Fibroblast of lung (primary cell): ENCODE data around the gene NUMBL. TPM values are rescaled to one million over a fixed set of nuclear protein-coding genes. Genes with fewer than 3 reads are reported as not detected.

Experiments used
- DNase-seq, 2 donors: peaks; one replicate each; pipeline versions ENCODE4 v3.0.0 to v3.0.0-alpha.2; 2010; ENCODE audit warnings: low read depth in 2 of 2
- H2AFZ ChIP-seq: 2 replicates; pipeline ENCODE4 v1.5.1; 2012; ENCODE audit warnings: low read length, control low read depth, inconsistent platforms
- H3K27ac ChIP-seq: 2 replicates; pipeline ENCODE4 v1.5.1; 2011; ENCODE audit warnings: low read length, control low read depth; ENCODE audit not compliant: insufficient read depth
- H3K27me3 ChIP-seq: 2 replicates; pipeline ENCODE4 v1.5.1; 2011; ENCODE audit warnings: mild to moderate bottlenecking, low read length; ENCODE audit not compliant: control insufficient read depth, insufficient read depth
- H3K36me3 ChIP-seq: 2 replicates; pipeline ENCODE4 v1.5.1; 2011; ENCODE audit warnings: low read length; ENCODE audit not compliant: control insufficient read depth, insufficient read depth
- H3K4me1 ChIP-seq: 2 replicates; pipeline ENCODE4 v1.5.1; 2011; ENCODE audit warnings: low read length; ENCODE audit not compliant: control insufficient read depth, insufficient read depth; ENCODE audit errors: extremely low read depth
- H3K4me2 ChIP-seq: 2 replicates; pipeline ENCODE4 v1.5.1; 2011; ENCODE audit warnings: low read length, control low read depth; ENCODE audit not compliant: insufficient read depth; ENCODE audit errors: extremely low read depth
- H3K4me3 ChIP-seq, 4 experiments: fragments of 200-600 bp in 1 of 4; sonication (generic) in 1 of 4; replicated peaks in 1 of 4; 2 replicates each; pipeline ENCODE4 v1.5.1; 2011 to 2016; ENCODE audit warnings: low read length in 4 of 4, low read depth in 3 of 4, mild to moderate bottlenecking in 3 of 4, control low read depth in 2 of 4, inconsistent platforms in 1 of 4, mixed read lengths in 1 of 4; ENCODE audit not compliant: insufficient read depth in 1 of 4; ENCODE audit errors: control extremely low read depth in 1 of 4
- H3K79me2 ChIP-seq: 2 replicates; pipeline ENCODE4 v1.5.1; 2012; ENCODE audit warnings: mild to moderate bottlenecking, low read length, inconsistent platforms; ENCODE audit not compliant: control insufficient read depth, insufficient read depth
- H3K9ac ChIP-seq: 2 replicates; pipeline ENCODE4 v1.5.1; 2011; ENCODE audit warnings: mild to moderate bottlenecking, low read length, control low read depth; ENCODE audit not compliant: insufficient read depth
- H3K9me3 ChIP-seq: 2 replicates; pipeline ENCODE4 v1.5.1; 2012; ENCODE audit warnings: low read depth, low read length; ENCODE audit not compliant: control insufficient read depth, insufficient read depth
- H4K20me1 ChIP-seq: 2 replicates; pipeline ENCODE4 v1.5.1; 2011; ENCODE audit warnings: low read length; ENCODE audit not compliant: control insufficient read depth, insufficient read depth; ENCODE audit errors: extremely low read depth
- EZH2 ChIP-seq: IDR thresholded peaks from 2 replicates; pipeline ENCODE4 v1.5.1; 2012; ENCODE audit warnings: low read length, control low read depth, mild to moderate bottlenecking; ENCODE audit errors: missing control alignments
- polyA plus RNA-seq, 2 donors: library from polyadenylated mRNA; depleted of rRNA in 1 of 2; stranded (reverse) in 1 of 2; unstranded in 1 of 2; fragments of >200 nt; gene quantifications; 2 replicates each; pipeline ENCODE4 v1.2.1, GENCODE V29; 2011 to 2012; ENCODE audit warnings: missing spikeins in 1 of 2
- total RNA-seq: library from RNA; depleted of rRNA; stranded (reverse); fragments of >200 nt; gene quantifications from 2 replicates; pipeline ENCODE4 v1.2.1, GENCODE V29; 2014
- TF ChIP-seq, protein P1 (sequence below), 2 donors: IDR thresholded peaks in 1 of 2; conservative IDR thresholded peaks in 1 of 2; 1 replicate in 1 of 2; 2 replicates in 1 of 2; pipeline ENCODE4 v1.5.1; 2011 to 2012; ENCODE audit warnings: low read length in 2 of 2, control low read depth in 1 of 2, inconsistent platforms in 1 of 2, low read depth in 1 of 2, mild to moderate bottlenecking in 1 of 2

The NUMBL gene
- total and polyA plus RNA-seq, 2 donors (not counting 1 experiment from before 2014, with no cell fraction given) = 28.2 to 33.4 TPM

DNA sequence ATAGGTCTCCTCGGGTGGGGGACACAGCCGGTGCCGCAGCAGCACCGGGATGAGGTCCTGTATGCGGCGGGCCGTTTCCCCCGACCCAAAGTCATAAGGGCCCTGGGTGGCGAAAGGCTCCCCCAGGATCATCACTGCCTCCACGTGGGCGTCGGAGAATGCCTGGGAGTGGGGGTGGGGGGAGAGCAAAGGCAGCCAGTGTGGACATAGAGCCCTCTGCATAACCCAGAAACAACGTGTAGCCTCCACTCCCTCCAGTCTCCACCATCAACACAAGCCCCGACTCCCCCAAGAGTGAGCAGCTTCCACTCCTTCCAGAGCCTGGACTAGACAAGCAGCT lies 1.7 kb upstream of the NUMBL start:
- H3K27ac ChIP-seq = no peak overlapping the region
- H3K9ac ChIP-seq = no peak overlapping the region
- H3K9me3 ChIP-seq = no peaks in the 10 kb centered on the region
- H3K36me3 ChIP-seq = peaks cover 12% of the 10 kb centered on the region
- DNase-seq = no peak
- peaks cover 24% of the 10 kb centered on the region for H3K4me1 ChIP-seq
- H3K27me3 ChIP-seq = no peaks in the 10 kb centered on the region
- H4K20me1 ChIP-seq = peaks cover 4% of the 10 kb centered on the region
- H3K4me2 ChIP-seq = no peak overlapping the region
- H3K4me3 ChIP-seq = no peak overlapping the region
- no peak overlapping the region for H2AFZ ChIP-seq
- TF ChIP-seq EZH2 = no peak
- TF ChIP-seq, protein P1, sequence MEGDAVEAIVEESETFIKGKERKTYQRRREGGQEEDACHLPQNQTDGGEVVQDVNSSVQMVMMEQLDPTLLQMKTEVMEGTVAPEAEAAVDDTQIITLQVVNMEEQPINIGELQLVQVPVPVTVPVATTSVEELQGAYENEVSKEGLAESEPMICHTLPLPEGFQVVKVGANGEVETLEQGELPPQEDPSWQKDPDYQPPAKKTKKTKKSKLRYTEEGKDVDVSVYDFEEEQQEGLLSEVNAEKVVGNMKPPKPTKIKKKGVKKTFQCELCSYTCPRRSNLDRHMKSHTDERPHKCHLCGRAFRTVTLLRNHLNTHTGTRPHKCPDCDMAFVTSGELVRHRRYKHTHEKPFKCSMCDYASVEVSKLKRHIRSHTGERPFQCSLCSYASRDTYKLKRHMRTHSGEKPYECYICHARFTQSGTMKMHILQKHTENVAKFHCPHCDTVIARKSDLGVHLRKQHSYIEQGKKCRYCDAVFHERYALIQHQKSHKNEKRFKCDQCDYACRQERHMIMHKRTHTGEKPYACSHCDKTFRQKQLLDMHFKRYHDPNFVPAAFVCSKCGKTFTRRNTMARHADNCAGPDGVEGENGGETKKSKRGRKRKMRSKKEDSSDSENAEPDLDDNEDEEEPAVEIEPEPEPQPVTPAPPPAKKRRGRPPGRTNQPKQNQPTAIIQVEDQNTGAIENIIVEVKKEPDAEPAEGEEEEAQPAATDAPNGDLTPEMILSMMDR (conservative IDR thresholded peaks at IDR 0.05 in 1 of 2, IDR thresholded peaks at IDR 0.05 in 1 of 2; ENCODE audit: low read depth in 1 of 2, low read length in 2 of 2) = no peak
- peaks cover 29% of the 10 kb centered on the region for H3K79me2 ChIP-seq

DNA sequence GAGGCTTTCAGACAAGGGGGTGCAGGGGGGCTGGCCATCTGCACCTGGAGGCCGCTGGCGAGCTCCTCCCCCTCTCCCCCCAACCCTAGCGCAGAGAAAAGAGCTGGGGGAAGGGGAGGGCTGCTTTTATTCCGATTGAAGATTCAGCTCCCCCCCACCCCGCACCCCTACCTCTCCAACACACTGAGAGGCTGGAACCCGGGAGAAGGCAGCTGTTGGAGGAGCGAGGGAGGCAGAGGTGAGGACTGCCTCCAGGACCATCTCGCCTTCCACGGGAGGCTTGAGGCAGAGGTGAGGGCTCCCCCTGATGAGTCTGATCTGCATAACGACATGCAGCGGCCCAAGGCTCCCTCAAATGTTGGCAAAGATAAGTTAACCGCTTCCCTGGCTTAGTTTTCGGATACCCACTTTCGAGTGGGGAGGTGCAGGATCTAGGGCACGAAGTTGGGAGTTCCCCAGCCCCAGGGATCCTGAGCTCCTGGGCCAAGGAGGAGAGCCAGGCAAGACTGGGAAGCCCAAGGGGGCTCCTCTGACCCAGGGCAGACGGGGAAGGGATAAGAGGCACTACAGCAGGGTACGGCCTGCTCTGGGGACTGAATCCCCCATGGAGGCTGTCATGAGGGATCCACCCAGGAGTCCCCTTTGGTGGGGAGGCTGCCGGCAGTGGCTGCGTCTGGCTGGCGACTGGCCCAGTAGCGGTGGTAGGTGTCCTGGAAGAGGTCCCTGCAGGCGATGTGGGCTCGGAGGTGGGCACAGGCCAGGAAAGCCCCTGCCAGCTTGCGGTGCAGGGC lies 1.2 kb upstream of the NUMBL start:
- TF ChIP-seq EZH2 = no peak
- TF ChIP-seq, protein P1 (conservative IDR thresholded peaks at IDR 0.05 in 1 of 2, IDR thresholded peaks at IDR 0.05 in 1 of 2; ENCODE audit: low read depth in 1 of 2, low read length in 2 of 2) = no peak
- peak; percentile 5 to 15 for DNase-seq
- Histone ChIP-seq H3K4me2 (peak overlapping the region; percentile 88), H3K36me3 (peaks cover 14% of the 10 kb centered on the region), H3K9me3 (no peaks in the 10 kb centered on the region), H4K20me1 (peaks cover 4% of the 10 kb centered on the region), H3K4me1 (peaks cover 24% of the 10 kb centered on the region), H3K79me2 (peaks cover 34% of the 10 kb centered on the region), H3K27me3 (no peaks in the 10 kb centered on the region), H3K4me3 (no peak overlapping the region), H3K9ac (peak overlapping the region; percentile 85), H3K27ac (peak overlapping the region; percentile 94), H2AFZ (no peak overlapping the region)

DNA sequence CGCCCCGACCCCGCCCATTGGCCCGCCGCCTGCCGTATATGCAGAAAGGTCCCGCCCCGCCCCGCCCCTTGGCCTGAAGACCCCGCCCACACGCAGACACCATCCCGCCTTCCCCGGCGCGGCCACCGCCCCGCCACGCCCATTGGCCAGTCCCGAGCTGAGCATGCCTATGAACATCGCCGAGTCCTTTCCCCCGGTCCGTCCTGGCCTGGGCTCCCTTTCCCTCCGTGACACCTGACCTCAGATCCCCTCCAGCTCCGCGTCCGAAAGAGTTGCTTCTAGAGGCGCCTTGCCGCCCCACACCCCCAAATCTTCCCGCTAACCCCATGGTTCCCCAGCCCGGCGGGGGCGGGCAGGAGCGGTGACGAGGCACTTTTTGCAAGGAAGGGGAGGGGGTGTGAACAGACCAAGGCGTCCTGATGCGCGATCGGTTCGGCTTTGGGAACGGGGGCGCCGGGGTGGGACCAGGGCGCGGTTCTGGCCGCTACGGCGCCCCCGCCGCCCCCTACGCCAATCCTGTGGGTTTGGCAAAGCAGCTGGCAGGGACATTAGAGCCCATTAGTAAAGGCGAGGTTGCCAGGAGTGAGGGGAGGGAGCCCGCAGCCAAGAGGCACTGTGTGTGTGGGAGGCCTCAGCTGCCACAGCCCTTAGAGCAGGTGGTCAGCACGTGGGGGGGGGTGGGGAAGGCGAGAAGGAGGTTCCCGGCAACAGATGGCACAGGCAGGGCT lies 406 bp upstream of the NUMBL start:
- Histone ChIP-seq H4K20me1 (peaks cover 4% of the 10 kb centered on the region), H3K27ac (peak overlapping the region; percentile 94), H3K9me3 (no peaks in the 10 kb centered on the region), H3K4me3 (peak overlapping the region; percentile 32 to 96 (median 49)), H3K27me3 (no peaks in the 10 kb centered on the region), H3K9ac (peak overlapping the region; percentile 90), H3K36me3 (peaks cover 18% of the 10 kb centered on the region), H3K4me1 (peaks cover 24% of the 10 kb centered on the region), H3K79me2 (peaks cover 34% of the 10 kb centered on the region), H3K4me2 (peak overlapping the region; percentile 88), H2AFZ (peak overlapping the region; percentile 65)
- TF ChIP-seq, protein P1 (conservative IDR thresholded peaks at IDR 0.05 in 1 of 2, IDR thresholded peaks at IDR 0.05 in 1 of 2; ENCODE audit: low read depth in 1 of 2, low read length in 2 of 2) = no peak
- no peak for TF ChIP-seq EZH2
- DNase-seq = peak; percentile 90 to 93
